Mesothelial cell of epicardium (in vitro differentiated cells): ENCODE measurements around the gene MXRA8. TPM values are rescaled to one million over a fixed set of nuclear protein-coding genes. Genes with fewer than 3 reads are reported as not detected.
A peak's percentile ranks its signal among the peaks of the same experiment; 100 is the strongest.

Experiments
- DNase-seq, 2 experiments: peaks; one replicate each; pipeline ENCODE4 v3.0.0; 2021; ENCODE audit warnings: low spot score in 2 of 2; ENCODE audit not compliant: unreplicated experiment in 2 of 2
- H3K27ac Mint-ChIP-seq: 2 replicates; pipeline ENCODE4 v1.8.0; 2021; ENCODE audit warnings: mixed read lengths
- H3K27me3 Mint-ChIP-seq: 2 replicates; pipeline ENCODE4 v1.8.0; 2021; ENCODE audit warnings: low read depth, mixed read lengths
- H3K36me3 Mint-ChIP-seq: 2 replicates; pipeline ENCODE4 v1.8.0; 2021; ENCODE audit warnings: mixed read lengths
- H3K4me1 Mint-ChIP-seq: 2 replicates; pipeline ENCODE4 v1.8.0; 2021; ENCODE audit warnings: mixed read lengths
- H3K4me3 Mint-ChIP-seq: 2 replicates; pipeline ENCODE4 v1.8.0; 2021; ENCODE audit warnings: mild to moderate bottlenecking, moderate library complexity, mixed read lengths
- H3K9me3 Mint-ChIP-seq: 2 replicates; pipeline ENCODE4 v1.8.0; 2021; ENCODE audit warnings: mixed read lengths
- CTCF ChIP-seq: fragments of 200-600 bp; sonication (generic); IDR thresholded peaks from one replicate; pipeline ENCODE4 v1.5.0; 2021; ENCODE audit warnings: antibody characterized with exemption; ENCODE audit not compliant: unreplicated experiment
- total RNA-seq: library from RNA; stranded (reverse); gene quantifications from 3 replicates; pipeline ENCODE4 v1.2.1, GENCODE V29; 2021

Gene MXRA8
- total RNA-seq, 1 donor from 2014 or later: 157 TPM

- H3K9me3 Mint-ChIP-seq: no peaks in the 10 kb centered on the region
- no peak for DNase-seq
- H3K27ac Mint-ChIP-seq: no peak overlapping the region
- no peaks in the 10 kb centered on the region for H3K27me3 Mint-ChIP-seq
- no peak for TF ChIP-seq CTCF
- peak overlapping the region; percentile 68 for H3K4me3 Mint-ChIP-seq
- H3K4me1 Mint-ChIP-seq: peaks cover 22% of the 10 kb centered on the region
- H3K36me3 Mint-ChIP-seq: peaks cover 2% of the 10 kb centered on the region
Measured at GRCh38 chr1:1310109-1310385, 48.3 kb downstream of the MXRA8 start.

- Mint-ChIP-seq H3K9me3 (no peaks in the 10 kb centered on the region), H3K36me3 (peaks cover 2% of the 10 kb centered on the region), H3K27me3 (no peaks in the 10 kb centered on the region), H3K4me3 (peak overlapping the region; percentile 68), H3K4me1 (peaks cover 24% of the 10 kb centered on the region), H3K27ac (no peak overlapping the region)
- no peak for DNase-seq
- no peak for TF ChIP-seq CTCF
Measured at GRCh38 chr1:1309251-1310108, 48.9 kb downstream of the MXRA8 start.

DNA sequence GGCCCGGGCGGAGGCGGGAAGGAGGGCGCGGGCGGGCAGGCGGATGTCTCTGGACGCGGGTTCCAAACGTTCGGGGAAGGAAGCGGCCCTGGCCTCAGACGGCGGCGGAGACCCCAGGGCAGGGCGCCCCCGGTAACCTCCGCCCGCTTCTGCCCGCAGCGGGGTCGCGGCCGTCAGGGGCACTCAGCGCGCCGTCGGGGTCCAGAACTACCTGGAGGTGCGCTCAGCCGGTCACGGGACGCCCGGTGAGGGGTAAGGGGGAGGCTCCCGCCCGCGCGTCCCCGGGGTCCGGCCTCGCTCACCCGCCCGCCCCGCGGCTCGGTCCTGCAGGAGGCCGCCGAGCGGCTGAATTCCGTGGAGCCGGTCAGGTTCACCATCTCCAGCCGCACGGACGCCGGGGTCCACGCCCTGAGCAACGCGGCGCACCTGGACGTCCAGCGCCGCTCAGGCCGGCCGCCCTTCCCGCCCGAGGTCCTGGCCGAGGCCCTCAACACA lies 49.6 kb downstream of the MXRA8 start:
- Mint-ChIP-seq H3K36me3 (peaks cover 2% of the 10 kb centered on the region), H3K27me3 (no peaks in the 10 kb centered on the region), H3K9me3 (no peaks in the 10 kb centered on the region), H3K4me1 (peaks cover 26% of the 10 kb centered on the region), H3K4me3 (peak overlapping the region; percentile 72), H3K27ac (no peak overlapping the region)
- TF ChIP-seq CTCF: no peak
- peak in 1 of 2 experiments; percentile 62 for DNase-seq

DNA sequence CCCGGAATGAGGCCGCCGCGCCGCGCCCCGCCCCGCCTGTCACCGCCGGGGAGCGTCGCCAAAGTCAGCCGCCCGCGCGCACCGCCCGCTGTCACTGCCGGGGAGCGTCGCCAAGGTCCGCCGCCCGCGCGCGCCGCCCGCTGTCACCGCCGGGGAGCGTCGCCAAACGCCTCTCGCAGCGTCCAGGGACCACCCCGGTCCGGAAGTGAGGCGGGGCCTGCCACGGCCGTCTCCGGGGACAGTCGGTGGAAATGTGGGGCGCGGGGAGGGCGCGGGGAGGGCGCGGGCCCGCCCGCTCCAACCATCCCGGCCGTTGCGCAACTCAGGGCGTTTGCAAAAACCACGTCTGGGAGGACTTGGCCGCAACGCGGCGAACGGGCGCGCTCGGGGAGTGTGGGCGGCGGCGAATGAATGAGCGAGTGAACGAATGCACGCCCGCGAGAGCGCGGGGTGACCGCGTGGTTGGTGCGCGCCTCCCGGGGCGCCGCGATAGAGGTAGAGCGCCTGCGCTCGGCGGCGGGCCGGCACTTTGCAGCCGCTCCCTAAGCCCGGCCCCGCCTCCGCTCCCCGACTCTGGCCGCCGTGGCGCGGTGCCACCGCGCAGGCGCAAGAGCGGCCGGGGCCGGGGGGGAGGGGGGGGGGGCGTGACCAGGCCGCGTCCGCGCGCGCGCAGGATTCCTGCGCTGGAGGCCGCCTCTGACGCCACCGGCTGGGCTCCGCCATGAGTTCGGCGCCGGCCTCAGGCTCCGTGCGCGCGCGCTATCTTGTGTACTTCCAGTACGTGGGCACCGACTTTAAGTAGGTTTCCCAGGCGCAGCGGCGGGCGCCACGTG lies 50.2 kb downstream of the MXRA8 start, which contains the start of the genes ACAP3 and PUSL1:
TSS of gene ACAP3 (minus strand) at position 8 of the 833 bp plus-strand sequence. CDS start 115 bp downstream, outside the sequence.
TSS of gene PUSL1 (plus strand) at position 675 of the 833 bp plus-strand sequence. CDS start at position 722, 47 bp downstream.
- no peak for TF ChIP-seq CTCF
- H3K9me3 Mint-ChIP-seq: no peaks in the 10 kb centered on the region
- peaks cover 26% of the 10 kb centered on the region for H3K4me1 Mint-ChIP-seq
- H3K4me3 Mint-ChIP-seq: peak within 1 kb of the TSS; percentile 80
- H3K36me3 Mint-ChIP-seq: no peaks in the 10 kb centered on the region
- no peaks in the 10 kb centered on the region for H3K27me3 Mint-ChIP-seq
- DNase-seq: peak; percentile 86
- peak within 1 kb of the TSS; percentile 93 for H3K27ac Mint-ChIP-seq

GRCh38 chr1:1307261-1307922 lies 51.0 kb downstream of the MXRA8 start:
- no peaks in the 10 kb centered on the region for H3K27me3 Mint-ChIP-seq
- no peaks in the 10 kb centered on the region for H3K9me3 Mint-ChIP-seq
- no peaks in the 10 kb centered on the region for H3K36me3 Mint-ChIP-seq
- H3K4me3 Mint-ChIP-seq: peak overlapping the region; percentile 80
- peaks cover 26% of the 10 kb centered on the region for H3K4me1 Mint-ChIP-seq
- DNase-seq: no peak
- no peak for TF ChIP-seq CTCF
- peak overlapping the region; percentile 93 for H3K27ac Mint-ChIP-seq
